ENCODE data around the gene SHROOM1. TPM values are rescaled to one million over a fixed set of nuclear protein-coding genes. Genes with fewer than 3 reads are reported as not detected.
A peak's percentile ranks its signal among the peaks of the same experiment; 100 is the strongest.

The SHROOM1 gene
- total and polyA plus RNA-seq, 9 of the 15 experiments (the other 6 are each of a cell fraction or from before 2014, with no cell fraction given), result 0.44 to 26.5 (median 11.9) TPM

- TF ChIP-seq NFRKB (IDR thresholded peaks at IDR 0.05; ENCODE audit: low read depth) (no peak), THAP7 (CRISPR knock-in tag; IDR thresholded peaks at IDR 0.05) (no peak), TEAD4 (IDR thresholded peaks at IDR 0.05; ENCODE audit: low read length) (peak; percentile 41; the same call in 1 of the 2 replicates), TEAD4 (CRISPR knock-in tag; IDR thresholded peaks at IDR 0.05; ENCODE audit: borderline replicate concordance) (no peak), C11orf30 (IDR thresholded peaks at IDR 0.05; ENCODE audit: low read depth) (no peak), RNF2 (IDR thresholded peaks at IDR 0.05) (peak; percentile 65; the same call in 1 of the 2 replicates), CREBBP (IDR thresholded peaks at IDR 0.05; ENCODE audit: low read depth, low read length) (no peak), FOXO4 (CRISPR knock-in tag; IDR thresholded peaks at IDR 0.05) (no peak), NR3C1 (CRISPR knock-in tag; IDR thresholded peaks at IDR 0.05) (no peak), RFX1 (IDR thresholded peaks at IDR 0.05) (no peak), CHD4 (IDR thresholded peaks at IDR 0.05; ENCODE audit: insufficient read depth, insufficient replicate concordance, low read depth, low read length, poor library complexity, severe bottlenecking) (no peak), USF2 (CRISPR knock-in tag; IDR thresholded peaks at IDR 0.05) (no peak), POLR2B (IDR thresholded peaks at IDR 0.05; ENCODE audit: low read depth, partially characterized antibody) (no peak), ZFPM2 (CRISPR knock-in tag; IDR thresholded peaks at IDR 0.05) (no peak), KAT8 (IDR thresholded peaks at IDR 0.05; ENCODE audit: low read depth) (no peak), PKNOX1 (IDR thresholded peaks at IDR 0.05) (peak; percentile 78), XRCC3 (IDR thresholded peaks at IDR 0.05) (no peak)
Measured at GRCh38 chr5:132790201-132790865, 40.1 kb downstream of the SHROOM1 start (continued).

All from K562 (cell line).